Measurements from ENCODE around the gene SMIM10L1.

The SMIM10L1 gene

GRCh38 chr12:11171145-11171968 is at the start of gene SMIM10L1:
TSS of gene SMIM10L1 (plus strand) at chr12:11171194. CDS start at chr12:11171357, 163 bp downstream.
- DNase-seq (ENCODE audit: low read depth in 2 of 2), result peak; percentile 77 to 86

GRCh38 chr12:11130382-11130781 is 40.6 kb upstream of the SMIM10L1 start:
- no peak for DNase-seq (ENCODE audit: low read depth in 2 of 2)

GRCh38 chr12:11130999-11131398 is 40.0 kb upstream of the SMIM10L1 start:
- no peak for DNase-seq (ENCODE audit: low read depth in 2 of 2)

- no peak for DNase-seq (ENCODE audit: low read depth in 2 of 2)
These were observed 37.8 kb upstream of the SMIM10L1 start for GRCh38 chr12:11133162-11133561.

GRCh38 chr12:11133816-11134215 is 37.2 kb upstream of the SMIM10L1 start:
- DNase-seq (ENCODE audit: low read depth in 2 of 2), result no peak

- no peak for DNase-seq (ENCODE audit: low read depth in 2 of 2)
These were observed 36.7 kb upstream of the SMIM10L1 start, which contains the start of gene TAS2R30 for GRCh38 chr12:11134305-11134704. TSS of gene TAS2R30 (minus strand) at chr12:11134644. CDS start at chr12:11134244, 400 bp downstream.

- peak in 1 of 2 donors; percentile 3 for DNase-seq (ENCODE audit: low read depth in 2 of 2)
These were observed 34.9 kb upstream of the SMIM10L1 start for GRCh38 chr12:11136075-11136474.

GRCh38 chr12:11143352-11143751 is 27.6 kb upstream of the SMIM10L1 start:
- DNase-seq (ENCODE audit: low read depth in 2 of 2), result no peak

- no peak for DNase-seq (ENCODE audit: low read depth in 2 of 2)
These were observed 26.7 kb upstream of the SMIM10L1 start for GRCh38 chr12:11144297-11144696.

- no peak for DNase-seq (ENCODE audit: low read depth in 2 of 2)
These were observed 23.6 kb upstream of the SMIM10L1 start for GRCh38 chr12:11147420-11147819.

- no peak for DNase-seq (ENCODE audit: low read depth in 2 of 2)
These were observed 20.2 kb upstream of the SMIM10L1 start for GRCh38 chr12:11150832-11151231.

GRCh38 chr12:11152725-11153124 is 18.3 kb upstream of the SMIM10L1 start:
- DNase-seq (ENCODE audit: low read depth in 2 of 2), result no peak

- no peak for DNase-seq (ENCODE audit: low read depth in 2 of 2)
These were observed 16.5 kb upstream of the SMIM10L1 start for GRCh38 chr12:11154400-11154925.

- DNase-seq (ENCODE audit: low read depth in 2 of 2), result no peak
These were observed 12.0 kb upstream of the SMIM10L1 start for GRCh38 chr12:11158885-11159444.

GRCh38 chr12:11162502-11162901 is 8.5 kb upstream of the SMIM10L1 start:
- no peak for DNase-seq (ENCODE audit: low read depth in 2 of 2)

- DNase-seq (ENCODE audit: low read depth in 2 of 2), result no peak
These were observed 6.6 kb upstream of the SMIM10L1 start for GRCh38 chr12:11164384-11164783.

GRCh38 chr12:11166300-11166699 is 4.7 kb upstream of the SMIM10L1 start:
- DNase-seq (ENCODE audit: low read depth in 2 of 2), result no peak

GRCh38 chr12:11170810-11171144 is 217 bp upstream of the SMIM10L1 start:
- DNase-seq (ENCODE audit: low read depth in 2 of 2), result no peak

- no peak for DNase-seq (ENCODE audit: low read depth in 2 of 2)
These were observed 1.1 kb downstream of the SMIM10L1 start for GRCh38 chr12:11171969-11172675.

GRCh38 chr12:11174022-11174421 is 3.0 kb downstream of the SMIM10L1 start:
- DNase-seq (ENCODE audit: low read depth in 2 of 2), result no peak

- no peak for DNase-seq (ENCODE audit: low read depth in 2 of 2)
These were observed 7.3 kb downstream of the SMIM10L1 start for GRCh38 chr12:11178250-11178649.

- no peak for DNase-seq (ENCODE audit: low read depth in 2 of 2)
These were observed 11.5 kb downstream of the SMIM10L1 start for GRCh38 chr12:11182529-11182928.
